AG04449 (cell line): ENCODE measurements around the gene ACYP2.

ENCODE experiments used
- CTCF ChIA-PET: fragments of 350-600 bp; formaldehyde crosslinking; extraction: SDS; loops from one replicate; lab custom pipeline; 2021; ENCODE audit warnings: antibody characterized with exemption; lab: Yijun Ruan, JAX
- POLR2A ChIA-PET: fragments of 400-600, 350-600 bp; formaldehyde crosslinking; extraction: SDS; loops from one replicate; lab custom pipeline; 2020; ENCODE audit warnings: antibody characterized with exemption, inconsistent platforms; lab: Yijun Ruan, JAX
- DNase-seq: peaks from one replicate; pipeline ENCODE4 v3.0.0-alpha.2; 2010; ENCODE audit warnings: low read depth, low spot score
- H3K4me3 ChIP-seq: 2 replicates; pipeline ENCODE4 v1.5.1; 2011; ENCODE audit warnings: low read depth, mild to moderate bottlenecking, control low read depth, low read length
- CTCF ChIP-seq: IDR thresholded peaks from one replicate; pipeline ENCODE4 v1.5.1; 2011; ENCODE audit warnings: mild to moderate bottlenecking, moderate library complexity, low read length, control low read depth, inconsistent platforms; ENCODE audit not compliant: insufficient read depth; ENCODE audit errors: missing control alignments

Gene ACYP2

GRCh38 chr2:54271843-54272627, 156.6 kb downstream of the ACYP2 start:
- DNase-seq, result no peak
- no peak for TF ChIP-seq CTCF
- CTCF ChIA-PET, result interaction anchor here (0.6 kb wide), 1 partner anchor 114 kb away, joined by 3 read pairs; no protein-coding TSS in a partner anchor
- POLR2A ChIA-PET, result no interaction called here
- no peak overlapping the region for H3K4me3 ChIP-seq

- CTCF ChIA-PET, result interaction anchor here (1.1 kb wide), 1 partner anchor 430 kb away, joined by 3 read pairs; no protein-coding TSS in a partner anchor
- POLR2A ChIA-PET, result interaction anchor here (0.8 kb wide), 1 partner anchor 62 kb away, joined by 3 read pairs; no protein-coding TSS in a partner anchor
- H3K4me3 ChIP-seq, result no peak overlapping the region
- peak; percentile 37 for DNase-seq
- TF ChIP-seq CTCF, result no peak
Measured at GRCh38 chr2:54274781-54275242, 159.4 kb downstream of the ACYP2 start.

GRCh38 chr2:54275541-54275940, 160.1 kb downstream of the ACYP2 start:
- DNase-seq, result no peak
- ChIA-PET POLR2A (no interaction called here), CTCF (no interaction called here)
- H3K4me3 ChIP-seq, result no peak overlapping the region
- no peak for TF ChIP-seq CTCF

GRCh38 chr2:54279385-54279784, 164.0 kb downstream of the ACYP2 start:
- CTCF ChIA-PET, result interaction anchor here (1.1 kb wide), 3 partner anchors 9 to 14 kb away, joined by 3 to 4 read pairs (median 3); no protein-coding TSS in a partner anchor
- TF ChIP-seq CTCF, result no peak
- POLR2A ChIA-PET, result no interaction called here
- DNase-seq, result no peak
- no peak overlapping the region for H3K4me3 ChIP-seq

GRCh38 chr2:54284826-54285225, 169.4 kb downstream of the ACYP2 start:
- no peak for DNase-seq
- TF ChIP-seq CTCF, result no peak
- ChIA-PET CTCF (no interaction called here), POLR2A (no interaction called here)
- H3K4me3 ChIP-seq, result no peak overlapping the region

- DNase-seq, result no peak
- POLR2A ChIA-PET, result no interaction called here
- no peak overlapping the region for H3K4me3 ChIP-seq
- no peak for TF ChIP-seq CTCF
- CTCF ChIA-PET, result interaction anchor here (0.9 kb wide), 1 partner anchor 9 kb away, joined by 3 read pairs; no protein-coding TSS in a partner anchor
Measured at GRCh38 chr2:54285451-54285850, 170.0 kb downstream of the ACYP2 start.
